Measurements from ENCODE around the gene TNKS2. TPM values are rescaled to one million over a fixed set of nuclear protein-coding genes. Genes with fewer than 3 reads are reported as not detected.

TNKS2 gene
- polyA plus RNA-seq, 1 of the 3 experiments (the other 2 are of a cell fraction), result 12.5 TPM

DNA sequence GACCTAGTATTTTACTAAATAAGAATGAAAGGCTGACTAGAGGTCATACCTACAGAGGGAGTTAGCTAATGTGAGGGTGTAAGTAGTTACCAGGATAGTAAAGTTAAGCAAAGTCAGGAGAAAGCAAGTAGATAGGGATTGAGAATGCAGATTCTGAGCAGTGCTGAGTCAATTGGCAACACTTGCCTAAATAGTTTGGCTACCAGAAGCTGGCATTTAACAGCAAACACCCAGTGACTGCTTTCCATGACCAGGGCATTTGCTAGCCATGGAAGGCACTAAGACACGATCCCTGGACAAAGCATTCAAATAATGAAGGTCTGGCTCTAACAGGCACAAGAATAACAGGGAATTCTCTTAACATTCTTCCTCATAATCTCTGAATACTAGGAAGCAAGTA, 25.9 kb downstream of the TNKS2 start:
- ChIA-PET CTCF (no interaction called here), POLR2A (no interaction called here)
- H3K9ac ChIP-seq, result no peak overlapping the region
- H3K4me1 ChIP-seq (ENCODE audit: control insufficient read depth in 1 of 2, insufficient read depth in 2 of 2, low read depth in 1 of 2, low read length in 1 of 2), result no peaks in the 10 kb centered on the region; a peak in 1 of 4 replicates
- no peak overlapping the region for H3K4me2 ChIP-seq
- no peaks in the 10 kb centered on the region for H3K9me2 ChIP-seq
- no peak overlapping the region for H3K27ac ChIP-seq (ENCODE audit: low read depth in 2 of 2, low read length in 1 of 2)
- H2AFZ ChIP-seq (ENCODE audit: low read depth), result no peak overlapping the region
- peaks cover 84 to 90% of the 10 kb centered on the region in 2 experiments for H3K36me3 ChIP-seq (replicated peaks in 1 of 2; ENCODE audit: control insufficient read depth in 1 of 2, insufficient read depth in 2 of 2, low read length in 1 of 2)
- H3K27me3 ChIP-seq (ENCODE audit: insufficient read depth), result no peaks in the 10 kb centered on the region
- peaks cover 3% of the 10 kb centered on the region for H3F3A ChIP-seq (replicated peaks; ENCODE audit: insufficient read depth)
- TF ChIP-seq, protein P1, sequence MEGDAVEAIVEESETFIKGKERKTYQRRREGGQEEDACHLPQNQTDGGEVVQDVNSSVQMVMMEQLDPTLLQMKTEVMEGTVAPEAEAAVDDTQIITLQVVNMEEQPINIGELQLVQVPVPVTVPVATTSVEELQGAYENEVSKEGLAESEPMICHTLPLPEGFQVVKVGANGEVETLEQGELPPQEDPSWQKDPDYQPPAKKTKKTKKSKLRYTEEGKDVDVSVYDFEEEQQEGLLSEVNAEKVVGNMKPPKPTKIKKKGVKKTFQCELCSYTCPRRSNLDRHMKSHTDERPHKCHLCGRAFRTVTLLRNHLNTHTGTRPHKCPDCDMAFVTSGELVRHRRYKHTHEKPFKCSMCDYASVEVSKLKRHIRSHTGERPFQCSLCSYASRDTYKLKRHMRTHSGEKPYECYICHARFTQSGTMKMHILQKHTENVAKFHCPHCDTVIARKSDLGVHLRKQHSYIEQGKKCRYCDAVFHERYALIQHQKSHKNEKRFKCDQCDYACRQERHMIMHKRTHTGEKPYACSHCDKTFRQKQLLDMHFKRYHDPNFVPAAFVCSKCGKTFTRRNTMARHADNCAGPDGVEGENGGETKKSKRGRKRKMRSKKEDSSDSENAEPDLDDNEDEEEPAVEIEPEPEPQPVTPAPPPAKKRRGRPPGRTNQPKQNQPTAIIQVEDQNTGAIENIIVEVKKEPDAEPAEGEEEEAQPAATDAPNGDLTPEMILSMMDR (IDR thresholded peaks at IDR 0.05), result no peak
- TF ChIP-seq TAF1 (IDR thresholded peaks at IDR 0.05; ENCODE audit: borderline replicate concordance, low read depth, low read length) (no peak), SMC3 (IDR thresholded peaks at IDR 0.05; ENCODE audit: low read depth, low read length) (no peak), MXI1 (IDR thresholded peaks at IDR 0.05; ENCODE audit: low read depth, low read length) (no peak)
- TF ChIP-seq, protein P2, sequence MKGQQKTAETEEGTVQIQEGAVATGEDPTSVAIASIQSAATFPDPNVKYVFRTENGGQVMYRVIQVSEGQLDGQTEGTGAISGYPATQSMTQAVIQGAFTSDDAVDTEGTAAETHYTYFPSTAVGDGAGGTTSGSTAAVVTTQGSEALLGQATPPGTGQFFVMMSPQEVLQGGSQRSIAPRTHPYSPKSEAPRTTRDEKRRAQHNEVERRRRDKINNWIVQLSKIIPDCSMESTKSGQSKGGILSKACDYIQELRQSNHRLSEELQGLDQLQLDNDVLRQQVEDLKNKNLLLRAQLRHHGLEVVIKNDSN (IDR thresholded peaks at IDR 0.05; ENCODE audit: borderline replicate concordance, low read depth), result no peak
- TF ChIP-seq, protein P3, sequence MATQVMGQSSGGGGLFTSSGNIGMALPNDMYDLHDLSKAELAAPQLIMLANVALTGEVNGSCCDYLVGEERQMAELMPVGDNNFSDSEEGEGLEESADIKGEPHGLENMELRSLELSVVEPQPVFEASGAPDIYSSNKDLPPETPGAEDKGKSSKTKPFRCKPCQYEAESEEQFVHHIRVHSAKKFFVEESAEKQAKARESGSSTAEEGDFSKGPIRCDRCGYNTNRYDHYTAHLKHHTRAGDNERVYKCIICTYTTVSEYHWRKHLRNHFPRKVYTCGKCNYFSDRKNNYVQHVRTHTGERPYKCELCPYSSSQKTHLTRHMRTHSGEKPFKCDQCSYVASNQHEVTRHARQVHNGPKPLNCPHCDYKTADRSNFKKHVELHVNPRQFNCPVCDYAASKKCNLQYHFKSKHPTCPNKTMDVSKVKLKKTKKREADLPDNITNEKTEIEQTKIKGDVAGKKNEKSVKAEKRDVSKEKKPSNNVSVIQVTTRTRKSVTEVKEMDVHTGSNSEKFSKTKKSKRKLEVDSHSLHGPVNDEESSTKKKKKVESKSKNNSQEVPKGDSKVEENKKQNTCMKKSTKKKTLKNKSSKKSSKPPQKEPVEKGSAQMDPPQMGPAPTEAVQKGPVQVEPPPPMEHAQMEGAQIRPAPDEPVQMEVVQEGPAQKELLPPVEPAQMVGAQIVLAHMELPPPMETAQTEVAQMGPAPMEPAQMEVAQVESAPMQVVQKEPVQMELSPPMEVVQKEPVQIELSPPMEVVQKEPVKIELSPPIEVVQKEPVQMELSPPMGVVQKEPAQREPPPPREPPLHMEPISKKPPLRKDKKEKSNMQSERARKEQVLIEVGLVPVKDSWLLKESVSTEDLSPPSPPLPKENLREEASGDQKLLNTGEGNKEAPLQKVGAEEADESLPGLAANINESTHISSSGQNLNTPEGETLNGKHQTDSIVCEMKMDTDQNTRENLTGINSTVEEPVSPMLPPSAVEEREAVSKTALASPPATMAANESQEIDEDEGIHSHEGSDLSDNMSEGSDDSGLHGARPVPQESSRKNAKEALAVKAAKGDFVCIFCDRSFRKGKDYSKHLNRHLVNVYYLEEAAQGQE (IDR thresholded peaks at IDR 0.05; ENCODE audit: low read depth, low read length), result no peak
- no peaks in the 10 kb centered on the region for H4K20me1 ChIP-seq (ENCODE audit: insufficient read depth)
- H3K79me2 ChIP-seq (ENCODE audit: insufficient read depth), result peaks cover 5% of the 10 kb centered on the region; the same call in 1 of the 2 replicates
- DNase-seq, result no peak
- 100% methylated on average over 1 of the region's 1 CpG for WGBS (ENCODE audit: low lambda C conversion rate)
- H3K9me3 ChIP-seq, result no peaks in the 10 kb centered on the region
- no peak overlapping the region for H3K4me3 ChIP-seq (ENCODE audit: low read depth in 2 of 2, low read length in 1 of 2)

GRCh38 chr10:91829268-91829667, 31.0 kb downstream of the TNKS2 start:
- H3K4me1 ChIP-seq (ENCODE audit: control insufficient read depth in 1 of 2, insufficient read depth in 2 of 2, low read depth in 1 of 2, low read length in 1 of 2), result no peaks in the 10 kb centered on the region; a peak in 1 of 4 replicates
- POLR2A ChIA-PET, result no interaction called here
- no peaks in the 10 kb centered on the region for H4K20me1 ChIP-seq (ENCODE audit: insufficient read depth)
- H2AFZ ChIP-seq (ENCODE audit: low read depth), result no peak overlapping the region
- H3K9me3 ChIP-seq, result no peaks in the 10 kb centered on the region
- CTCF ChIA-PET, result interaction anchor here (0.6 kb wide), 1 partner anchor 745 kb away, joined by 3 read pairs; no protein-coding TSS in a partner anchor
- H3K27ac ChIP-seq (ENCODE audit: low read depth in 2 of 2, low read length in 1 of 2), result no peak overlapping the region
- peaks cover 93 to 94% of the 10 kb centered on the region in 2 experiments for H3K36me3 ChIP-seq (replicated peaks in 1 of 2; ENCODE audit: control insufficient read depth in 1 of 2, insufficient read depth in 2 of 2, low read length in 1 of 2)
- 80% methylated on average over 2 of the region's 2 CpGs for WGBS (ENCODE audit: low lambda C conversion rate)
- no peaks in the 10 kb centered on the region for H3K9me2 ChIP-seq
- H3K79me2 ChIP-seq (ENCODE audit: insufficient read depth), result peaks cover 5% of the 10 kb centered on the region; the same call in 1 of the 2 replicates
- no peak overlapping the region for H3K9ac ChIP-seq
- no peak overlapping the region for H3K4me2 ChIP-seq
- H3F3A ChIP-seq (replicated peaks; ENCODE audit: insufficient read depth), result peaks cover 3% of the 10 kb centered on the region
- no peak overlapping the region for H3K4me3 ChIP-seq (ENCODE audit: low read depth in 2 of 2, low read length in 1 of 2)
- no peaks in the 10 kb centered on the region for H3K27me3 ChIP-seq (ENCODE audit: insufficient read depth)
- DNase-seq, result no peak
- TF ChIP-seq, protein P2 (IDR thresholded peaks at IDR 0.05; ENCODE audit: borderline replicate concordance, low read depth), result no peak
- TF ChIP-seq JUND (IDR thresholded peaks at IDR 0.05), result no peak
- TF ChIP-seq USF2 (IDR thresholded peaks at IDR 0.05; ENCODE audit: borderline replicate concordance, low read depth, low read length), result no peak
- TF ChIP-seq MXI1 (IDR thresholded peaks at IDR 0.05; ENCODE audit: low read depth, low read length), result no peak
- no peak for TF ChIP-seq FOSL2 (IDR thresholded peaks at IDR 0.05; ENCODE audit: borderline replicate concordance, low read depth)
- TF ChIP-seq TAF1 (IDR thresholded peaks at IDR 0.05; ENCODE audit: borderline replicate concordance, low read depth, low read length), result no peak
- no peak for TF ChIP-seq PBX3 (IDR thresholded peaks at IDR 0.05)
- TF ChIP-seq MEF2A (IDR thresholded peaks at IDR 0.05; ENCODE audit: borderline replicate concordance, low read depth), result no peak
- TF ChIP-seq IRF3 (IDR thresholded peaks at IDR 0.05; ENCODE audit: low read depth, low read length), result no peak
